Karpas-422 (cell line): ENCODE results near the gene CASP10. TPM values are rescaled to one million over a fixed set of nuclear protein-coding genes. Genes with fewer than 3 reads are reported as not detected.

Experiments
- DNase-seq: peaks from one replicate; pipeline ENCODE4 v3.0.0-alpha.2; 2015
- H2AFZ ChIP-seq: fragments of 200-600 bp; sonication (generic); 2 replicates; pipeline ENCODE4 v1.6.1; 2014; ENCODE audit warnings: antibody characterized with exemption, low read length, mixed read lengths
- H3K27ac ChIP-seq: fragments of 200-600 bp; sonication (generic); 2 replicates; pipeline ENCODE4 v1.5.1; 2014; ENCODE audit warnings: mild to moderate bottlenecking, low read length, moderate library complexity
- H3K27me3 ChIP-seq: fragments of 200-600 bp; sonication (generic); 2 replicates; pipeline ENCODE4 v1.6.1; 2014; ENCODE audit warnings: low read length, mixed read lengths
- H3K36me3 ChIP-seq: fragments of 200-600 bp; sonication (generic); 2 replicates; pipeline ENCODE4 v1.6.1; 2014; ENCODE audit warnings: low read length, mixed read lengths; ENCODE audit not compliant: insufficient read depth
- H3K4me1 ChIP-seq: fragments of 200-600 bp; sonication (generic); 2 replicates; pipeline ENCODE4 v1.6.1; 2014; ENCODE audit warnings: mild to moderate bottlenecking, low read length, mixed read lengths
- H3K4me2 ChIP-seq: fragments of 200-600 bp; sonication (generic); 2 replicates; pipeline ENCODE4 v1.6.1; 2014; ENCODE audit warnings: low read length, low read depth, mild to moderate bottlenecking; ENCODE audit not compliant: poor library complexity, severe bottlenecking
- H3K4me3 ChIP-seq: fragments of 200-600 bp; sonication (generic); 2 replicates; pipeline ENCODE4 v1.5.1; 2014; ENCODE audit warnings: mild to moderate bottlenecking, antibody characterized with exemption, low read length, mixed read lengths
- H3K79me2 ChIP-seq: fragments of 200-600 bp; sonication (generic); 2 replicates; pipeline ENCODE4 v1.6.1; 2014; ENCODE audit warnings: mild to moderate bottlenecking, low read length, mixed read lengths
- H3K9ac ChIP-seq: fragments of 200-600 bp; sonication (generic); 2 replicates; pipeline ENCODE4 v1.6.0; 2014; ENCODE audit warnings: low read length
- H3K9me2 ChIP-seq: fragments of 200-600 bp; sonication (generic), shearing (Covaris generic); replicated peaks from 2 replicates; pipeline ENCODE4 v1.6.0; 2014; ENCODE audit warnings: mild to moderate bottlenecking, low read length, moderate library complexity; ENCODE audit not compliant: insufficient read depth
- H3K9me3 ChIP-seq: fragments of 300-700, 200-600 bp; sonication (generic); 2 replicates; pipeline ENCODE4 v1.6.1; 2014; ENCODE audit warnings: low read length, mixed read lengths
- H4K20me1 ChIP-seq: fragments of 200-600 bp; sonication (generic); 2 replicates; pipeline ENCODE4 v1.6.1; 2014; ENCODE audit warnings: mild to moderate bottlenecking, antibody characterized with exemption, low read length, low read depth; ENCODE audit not compliant: insufficient read depth
- small RNA-seq: library from RNA; depleted of rRNA; stranded (forward); fragments of <200 nt; gene quantifications from one replicate; pipeline ENCODE3, GENCODE V24; 2014
- total RNA-seq: library from RNA; depleted of rRNA; stranded (reverse); fragments of >200 nt; shearing (Covaris generic); gene quantifications from 2 replicates; pipeline ENCODE4 v1.2.3, GENCODE V29; 2014; ENCODE audit warnings: low replicate concordance; rRNA removed

The CASP10 gene
- total RNA-seq, 1 experiment from 2014 or later: 0.48 TPM

DNA sequence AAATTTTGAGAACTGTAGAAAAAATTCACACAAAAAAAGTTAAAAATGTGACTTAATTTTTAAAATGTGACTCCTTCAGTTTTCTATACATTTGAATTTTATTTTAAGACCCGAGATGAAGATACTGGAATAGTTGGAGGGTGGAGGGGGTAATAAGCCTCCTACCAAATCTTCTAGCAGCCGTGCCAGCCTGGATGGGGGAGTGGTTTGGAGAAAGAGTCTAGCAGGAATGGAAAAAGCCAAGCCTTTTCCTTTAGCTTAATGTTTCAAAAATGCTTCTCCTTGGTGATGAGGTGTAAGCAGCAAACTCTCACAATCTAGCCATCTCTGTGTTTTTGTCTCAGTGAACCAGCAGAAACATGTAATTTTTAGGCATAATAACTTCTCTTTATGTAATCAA lies 92.1 kb downstream of the CASP10 start:
- H3K36me3 ChIP-seq: peaks cover 43% of the 10 kb centered on the region
- H3K79me2 ChIP-seq: no peaks in the 10 kb centered on the region
- H3K4me1 ChIP-seq: no peaks in the 10 kb centered on the region
- H3K9me2 ChIP-seq: no peaks in the 10 kb centered on the region
- H3K27me3 ChIP-seq: no peaks in the 10 kb centered on the region
- no peak overlapping the region for H3K4me2 ChIP-seq
- H3K4me3 ChIP-seq: no peak overlapping the region
- no peaks in the 10 kb centered on the region for H3K9me3 ChIP-seq
- no peak overlapping the region for H3K9ac ChIP-seq
- DNase-seq: no peak
- no peak overlapping the region for H2AFZ ChIP-seq
- no peaks in the 10 kb centered on the region for H4K20me1 ChIP-seq
- H3K27ac ChIP-seq: no peak overlapping the region

DNA sequence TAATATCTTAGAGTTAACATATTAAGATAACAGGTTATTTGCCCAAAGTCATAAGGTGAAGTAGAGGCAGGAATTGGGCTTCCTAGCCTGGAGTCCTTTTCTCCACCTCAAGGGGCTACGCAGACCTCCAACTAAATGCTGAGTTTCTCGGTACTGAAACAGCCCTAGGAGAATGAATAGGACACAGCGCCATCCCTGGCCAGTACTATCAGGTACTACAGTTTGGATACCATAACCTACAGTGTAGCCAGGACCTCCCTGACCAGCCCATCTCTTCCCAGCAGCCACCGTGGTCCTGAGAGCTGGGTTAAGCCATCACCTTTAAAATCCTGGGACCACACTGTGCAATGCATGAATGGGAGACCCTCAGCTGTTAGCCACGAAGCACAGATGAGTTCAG lies 93.0 kb downstream of the CASP10 start:
- no peak overlapping the region for H3K4me2 ChIP-seq
- H3K27me3 ChIP-seq: no peaks in the 10 kb centered on the region
- H3K4me3 ChIP-seq: no peak overlapping the region
- no peak overlapping the region for H3K27ac ChIP-seq
- H4K20me1 ChIP-seq: no peaks in the 10 kb centered on the region
- H3K9me3 ChIP-seq: no peaks in the 10 kb centered on the region
- H2AFZ ChIP-seq: no peak overlapping the region
- H3K4me1 ChIP-seq: no peaks in the 10 kb centered on the region
- H3K9me2 ChIP-seq: no peaks in the 10 kb centered on the region
- no peaks in the 10 kb centered on the region for H3K79me2 ChIP-seq
- no peak overlapping the region for H3K9ac ChIP-seq
- DNase-seq: no peak
- H3K36me3 ChIP-seq: peaks cover 41% of the 10 kb centered on the region

DNA sequence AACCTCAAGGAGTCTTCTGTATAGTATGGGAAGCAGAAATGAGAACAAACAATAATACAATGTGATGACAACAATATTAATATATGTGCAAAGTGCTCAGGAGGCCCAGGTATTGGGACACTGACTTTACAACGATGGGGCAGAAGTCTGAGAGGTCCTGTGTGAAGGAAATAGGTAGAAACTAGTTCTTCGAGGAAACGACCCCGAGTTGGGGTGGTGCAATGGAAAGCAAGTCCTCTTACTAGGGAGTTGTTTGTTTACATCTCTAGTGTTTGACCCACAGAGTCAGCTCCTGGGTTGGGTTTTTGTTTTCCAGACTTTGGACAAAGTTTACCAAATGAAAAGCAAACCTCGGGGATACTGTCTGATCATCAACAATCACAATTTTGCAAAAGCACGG lies 93.6 kb downstream of the CASP10 start:
- no peaks in the 10 kb centered on the region for H3K79me2 ChIP-seq
- no peaks in the 10 kb centered on the region for H4K20me1 ChIP-seq
- no peak overlapping the region for H2AFZ ChIP-seq
- DNase-seq: no peak
- H3K27ac ChIP-seq: no peak overlapping the region
- no peak overlapping the region for H3K4me2 ChIP-seq
- H3K27me3 ChIP-seq: no peaks in the 10 kb centered on the region
- no peaks in the 10 kb centered on the region for H3K4me1 ChIP-seq
- no peaks in the 10 kb centered on the region for H3K9me2 ChIP-seq
- H3K9ac ChIP-seq: no peak overlapping the region
- H3K9me3 ChIP-seq: no peaks in the 10 kb centered on the region
- no peak overlapping the region for H3K4me3 ChIP-seq
- H3K36me3 ChIP-seq: peaks cover 41% of the 10 kb centered on the region

Small RNAs within 50 kb of the gene (small RNA-seq; reads per million reads assigned to genes)
- gene AC007283.2: not detected
- gene MTND4LP13: not detected
- not detected for gene RNU7-45P

Other genes starting within 250 kb of the CASP10 start
- gene ORC2, start 219.5 kb upstream of the CASP10 start, total RNA-seq: 23.2 and 38.5 TPM in 2 replicates
- gene HYCC2, start 111.5 kb upstream of the CASP10 start, total RNA-seq: 10.4 and 40.0 TPM in 2 replicates
- gene NDUFB3, start 111.1 kb upstream of the CASP10 start, total RNA-seq: 102 and 136 TPM in 2 replicates
- gene CFLAR, start 67.0 kb upstream of the CASP10 start, total RNA-seq: 62.6 and 63.5 TPM in 2 replicates
- gene CASP8, start 77.4 kb downstream of the CASP10 start, total RNA-seq: 28.5 and 114 TPM in 2 replicates
- gene FLACC1, start 174.2 kb downstream of the CASP10 start, total RNA-seq: 0.18 and 13.2 TPM in 2 replicates